Measurements from ENCODE around the gene BANP.
"Not testable (repeated sequence)": the region's sequence is repeated elsewhere in the genome, so short reads cannot be mapped to it uniquely, and the experiment has no call there.

DNA sequence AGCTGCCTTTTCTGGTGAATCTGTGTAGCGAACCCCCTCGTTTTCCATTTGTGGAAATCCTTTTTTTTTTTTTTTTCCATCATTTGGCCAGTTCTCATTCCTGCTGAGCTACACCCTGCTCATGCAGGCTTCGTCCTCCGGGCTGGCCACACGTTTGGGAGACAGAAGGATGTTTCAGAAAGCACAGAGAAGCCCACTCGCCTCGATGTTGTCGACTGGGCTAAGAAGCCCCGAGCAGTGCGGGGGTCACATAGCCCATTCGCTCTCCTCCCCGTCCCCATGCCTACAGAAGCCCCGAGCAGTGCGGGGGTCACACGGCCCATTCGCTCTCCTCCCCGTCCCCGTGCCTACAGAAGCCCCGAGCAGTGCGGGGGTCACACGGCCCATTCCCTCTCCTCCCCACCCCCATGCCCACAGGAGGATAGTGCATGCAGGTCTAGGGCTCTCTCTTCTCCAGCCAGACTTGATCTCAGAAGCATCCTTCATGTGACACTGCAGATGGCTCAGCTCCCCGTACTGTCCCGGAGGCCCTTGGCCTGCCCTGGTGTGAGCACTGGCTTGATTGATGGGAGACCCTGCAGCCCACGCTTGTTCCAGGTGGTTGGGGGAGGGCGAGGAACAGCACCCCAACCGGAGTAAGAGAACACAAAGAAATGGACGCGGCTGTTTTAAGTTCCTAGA lies 89.1 kb downstream of the BANP start:
- TF ChIP-seq RFX5 (IDR thresholded peaks at IDR 0.05; ENCODE audit: low read length): not testable (repeated sequence)
- TF ChIP-seq, protein P1, sequence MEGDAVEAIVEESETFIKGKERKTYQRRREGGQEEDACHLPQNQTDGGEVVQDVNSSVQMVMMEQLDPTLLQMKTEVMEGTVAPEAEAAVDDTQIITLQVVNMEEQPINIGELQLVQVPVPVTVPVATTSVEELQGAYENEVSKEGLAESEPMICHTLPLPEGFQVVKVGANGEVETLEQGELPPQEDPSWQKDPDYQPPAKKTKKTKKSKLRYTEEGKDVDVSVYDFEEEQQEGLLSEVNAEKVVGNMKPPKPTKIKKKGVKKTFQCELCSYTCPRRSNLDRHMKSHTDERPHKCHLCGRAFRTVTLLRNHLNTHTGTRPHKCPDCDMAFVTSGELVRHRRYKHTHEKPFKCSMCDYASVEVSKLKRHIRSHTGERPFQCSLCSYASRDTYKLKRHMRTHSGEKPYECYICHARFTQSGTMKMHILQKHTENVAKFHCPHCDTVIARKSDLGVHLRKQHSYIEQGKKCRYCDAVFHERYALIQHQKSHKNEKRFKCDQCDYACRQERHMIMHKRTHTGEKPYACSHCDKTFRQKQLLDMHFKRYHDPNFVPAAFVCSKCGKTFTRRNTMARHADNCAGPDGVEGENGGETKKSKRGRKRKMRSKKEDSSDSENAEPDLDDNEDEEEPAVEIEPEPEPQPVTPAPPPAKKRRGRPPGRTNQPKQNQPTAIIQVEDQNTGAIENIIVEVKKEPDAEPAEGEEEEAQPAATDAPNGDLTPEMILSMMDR (IDR thresholded peaks at IDR 0.05): not testable (repeated sequence)
